Activated CD4-positive, alpha-beta T cell treated with anti-CD3 and anti-CD28 coated beads for 36 hours (primary cell): Measurements from ENCODE around the gene NARF. TPM values are rescaled to one million over a fixed set of nuclear protein-coding genes. Genes with fewer than 3 reads are reported as not detected.
A peak's percentile ranks its signal among the peaks of the same experiment; 100 is the strongest.
"Not testable (repeated sequence)": the region's sequence is repeated elsewhere in the genome, so short reads cannot be mapped to it uniquely, and the experiment has no call there.

Source experiments
- ATAC-seq: fragments of 200-7000 bp; cut with Tn5 transposase; one replicate; pipeline ENCODE4 v1.10.0; 2021; ENCODE audit warnings: mild to moderate bottlenecking, moderate library complexity
- CTCF ChIA-PET: fragments of 350-600 bp; sonication (Branson Sonifier 250); formaldehyde crosslinking; loops from one replicate; lab custom pipeline; 2021; ENCODE audit warnings: antibody characterized with exemption; lab: Charles Lee
- POLR2A ChIA-PET: fragments of 350-600 bp; sonication (Branson Sonifier 250); formaldehyde crosslinking; loops from one replicate; lab custom pipeline; 2021; ENCODE audit warnings: antibody characterized with exemption, inconsistent platforms; lab: Charles Lee
- DNase-seq: peaks from one replicate; pipeline ENCODE4 v3.0.0-alpha.2; 2020
- H3K27ac Mint-ChIP-seq: one replicate; pipeline ENCODE4 v1.8.0; 2021; ENCODE audit warnings: mixed read lengths
- H3K27me3 Mint-ChIP-seq: one replicate; pipeline ENCODE4 v1.8.0; 2021; ENCODE audit warnings: mixed read lengths
- H3K36me3 Mint-ChIP-seq: one replicate; pipeline ENCODE4 v1.8.0; 2021; ENCODE audit warnings: low read depth, mixed read lengths
- H3K4me1 Mint-ChIP-seq: one replicate; pipeline ENCODE4 v1.8.0; 2021; ENCODE audit warnings: mixed read lengths
- H3K4me3 Mint-ChIP-seq: one replicate; pipeline ENCODE4 v1.8.0; 2021; ENCODE audit warnings: mild to moderate bottlenecking, moderate library complexity, mixed read lengths
- H3K9me3 Mint-ChIP-seq: one replicate; pipeline ENCODE4 v1.8.0; 2021; ENCODE audit warnings: low read depth, mixed read lengths
- intact Hi-C, 2 experiments: fragments of 100-400 bp; cut with DNase I in 1 of 2; cut with micrococcal nuclease in 1 of 2; formaldehyde crosslinking; loops; one replicate each; pipeline versions ENCODE4 v1.14.2 to v1.15.1; 2022 to 2024; cut with DNase I, micrococcal nuclease
- total RNA-seq, 2 experiments: library from RNA; stranded (reverse); gene quantifications; one replicate each; pipeline ENCODE4 v1.2.3, GENCODE V29; 2021

The NARF gene
- total RNA-seq, 2 experiments from 2014 or later, result 65.4 to 85.9 TPM

- Mint-ChIP-seq H3K36me3 (peaks cover 38% of the 10 kb centered on the region), H3K4me1 (peaks cover 46% of the 10 kb centered on the region), H3K4me3 (peak overlapping the region; percentile 87), H3K27ac (peak overlapping the region; percentile 95), H3K27me3 (no peaks in the 10 kb centered on the region), H3K9me3 (no peaks in the 10 kb centered on the region)
- DNase-seq (peak; percentile 84), ATAC-seq (peak; percentile 61)
- CTCF ChIA-PET, result interaction anchor here (0.7 to 0.9 kb wide), 3 partner anchors 26 to 134 kb away, joined by 3 to 4 read pairs (median 3); no protein-coding TSS in a partner anchor
- POLR2A ChIA-PET, result interaction anchor here (0.6 to 1.6 kb wide), 5 partner anchors 9 to 305 kb away, joined by 3 to 9 read pairs (median 4); partner anchors contain the start of gene NARF
- intact Hi-C loops, result loop anchor here in 1 of 2 experiments (1.0 kb wide), 1 partner anchor 102 kb away; no protein-coding TSS in a partner anchor
Measured at GRCh38 chr17:82449131-82449882, 9.2 kb upstream of the NARF start.

- peak; percentile 7 for ATAC-seq
- ChIA-PET CTCF (interaction anchor here (0.7 kb wide), 1 partner anchor 133 kb away, joined by 4 read pairs; no protein-coding TSS in a partner anchor), POLR2A (interaction anchor here (0.7 to 1.6 kb wide), 2 partner anchors 152 to 213 kb away, joined by 3 to 9 read pairs; no protein-coding TSS in a partner anchor)
- DNase-seq, result peak; percentile 73
- intact Hi-C loops, result loop anchor here (1.0 to 10.0 kb wide), 17 partner anchors 8 to 535 kb away; partner anchors contain the start of genes FOXK2 (in 2 of the 2), HEXD (in 2 of the 2), NARF (in 2 of the 2) and OGFOD3 (in 2 of the 2)
- Mint-ChIP-seq H3K27ac (peak overlapping the region; percentile 95), H3K9me3 (no peaks in the 10 kb centered on the region), H3K36me3 (peaks cover 36% of the 10 kb centered on the region), H3K27me3 (no peaks in the 10 kb centered on the region), H3K4me3 (peak overlapping the region; percentile 87), H3K4me1 (peaks cover 46% of the 10 kb centered on the region)
Measured at GRCh38 chr17:82449883-82450356, 8.6 kb upstream of the NARF start.

GRCh38 chr17:82450357-82451106, 8.0 kb upstream of the NARF start, which contains the start of gene CYBC1:
Gene CYBC1, minus strand, starts transcription at chr17:82450752. Its CDS starts 1,498 bp downstream, at chr17:82449254.
- peak; percentile 98 for DNase-seq
- Mint-ChIP-seq H3K4me3 (peak within 1 kb of the TSS; percentile 87), H3K9me3 (no peaks in the 10 kb centered on the region), H3K27me3 (no peaks in the 10 kb centered on the region), H3K36me3 (peaks cover 36% of the 10 kb centered on the region), H3K4me1 (peaks cover 46% of the 10 kb centered on the region), H3K27ac (peak within 1 kb of the TSS; percentile 97)
- ChIA-PET CTCF (no interaction called here), POLR2A (interaction anchor here (0.7 to 1.6 kb wide), 4 partner anchors 69 to 214 kb away, joined by 3 to 9 read pairs (median 8); partner anchors contain the start of gene FOXK2)
- intact Hi-C loops, result loop anchor here (1.0 to 10.0 kb wide), 16 partner anchors 8 to 536 kb away; partner anchors contain the start of genes FOXK2 (in 2 of the 2), HEXD (in 2 of the 2), NARF (in 2 of the 2) and OGFOD3 (in 2 of the 2)
- peak; percentile 69 for ATAC-seq

- no peaks in the 10 kb centered on the region for H3K27me3 Mint-ChIP-seq
- no peak for ATAC-seq
- peaks cover 43% of the 10 kb centered on the region for H3K4me1 Mint-ChIP-seq
- DNase-seq, result no peak
- intact Hi-C loops, result loop anchor here in 1 of 2 experiments (5.0 to 10.0 kb wide), 2 partner anchors 245 to 537 kb away; partner anchors contain the start of genes PCYT2, RAB40B and SIRT7
- POLR2A ChIA-PET, result no interaction called here
- no peaks in the 10 kb centered on the region for H3K9me3 Mint-ChIP-seq
- H3K36me3 Mint-ChIP-seq, result peaks cover 28% of the 10 kb centered on the region
- peak overlapping the region; percentile 97 for H3K27ac Mint-ChIP-seq
- CTCF ChIA-PET, result interaction anchor here (0.6 kb wide), 1 partner anchor 40 kb away, joined by 3 read pairs; no protein-coding TSS in a partner anchor
- H3K4me3 Mint-ChIP-seq, result peak overlapping the region; percentile 87
Measured at GRCh38 chr17:82452162-82452561, 6.4 kb upstream of the NARF start.

- Mint-ChIP-seq H3K36me3 (peaks cover 20% of the 10 kb centered on the region), H3K4me1 (peaks cover 43% of the 10 kb centered on the region), H3K27ac (peak overlapping the region; percentile 74)
- DNase-seq, H3K27me3 Mint-ChIP-seq, ATAC-seq, H3K9me3 Mint-ChIP-seq, H3K4me3 Mint-ChIP-seq, CTCF ChIA-PET, POLR2A ChIA-PET: not testable (repeated sequence)
- intact Hi-C loops, result loop anchor here in 1 of 2 experiments (5.0 to 10.0 kb wide), 2 partner anchors 244 to 538 kb away; partner anchors contain the start of genes PCYT2, RAB40B and SIRT7
Measured at GRCh38 chr17:82453151-82453550, 5.4 kb upstream of the NARF start.

- Mint-ChIP-seq H3K36me3 (peaks cover 20% of the 10 kb centered on the region), H3K4me1 (peaks cover 43% of the 10 kb centered on the region)
- H3K9me3 Mint-ChIP-seq, POLR2A ChIA-PET, DNase-seq, H3K4me3 Mint-ChIP-seq, H3K27ac Mint-ChIP-seq, CTCF ChIA-PET, H3K27me3 Mint-ChIP-seq, ATAC-seq: not testable (repeated sequence)
- intact Hi-C loops, result loop anchor here in 1 of 2 experiments (5.0 to 10.0 kb wide), 2 partner anchors 244 to 539 kb away; partner anchors contain the start of genes PCYT2, RAB40B and SIRT7
Measured at GRCh38 chr17:82453706-82454105, 4.8 kb upstream of the NARF start.

GRCh38 chr17:82457073-82457928, 1.2 kb upstream of the NARF start:
- Mint-ChIP-seq H3K27me3 (no peaks in the 10 kb centered on the region), H3K27ac (peak overlapping the region; percentile 99), H3K36me3 (peaks cover 24% of the 10 kb centered on the region), H3K4me3 (peak overlapping the region; percentile 79), H3K9me3 (no peaks in the 10 kb centered on the region), H3K4me1 (peaks cover 33% of the 10 kb centered on the region)
- no peak for DNase-seq
- intact Hi-C loops, result loop anchor here (5.0 to 10.0 kb wide), 2 partner anchors 95 to 542 kb away; partner anchors contain the start of genes PCYT2 (in 1 of the 2) and SIRT7 (in 1 of the 2)
- ChIA-PET CTCF (interaction anchor here (0.9 kb wide), 1 partner anchor 32 kb away, joined by 3 read pairs; no protein-coding TSS in a partner anchor), POLR2A (interaction anchor here (1.2 to 1.8 kb wide), 2 partner anchors 8 to 62 kb away, joined by 5 to 6 read pairs; partner anchors contain the start of gene FOXK2)
- ATAC-seq, result no peak

- Mint-ChIP-seq H3K27ac (peak overlapping the region; percentile 99), H3K36me3 (peaks cover 30% of the 10 kb centered on the region), H3K4me3 (peak overlapping the region; percentile 79), H3K9me3 (no peaks in the 10 kb centered on the region), H3K4me1 (peaks cover 30% of the 10 kb centered on the region), H3K27me3 (no peaks in the 10 kb centered on the region)
- DNase-seq (no peak), ATAC-seq (no peak)
- ChIA-PET POLR2A (interaction anchor here (1.2 to 1.8 kb wide), 2 partner anchors 9 to 61 kb away, joined by 5 to 6 read pairs; partner anchors contain the start of gene FOXK2), CTCF (interaction anchor here (0.9 kb wide), 1 partner anchor 32 kb away, joined by 3 read pairs; no protein-coding TSS in a partner anchor)
- intact Hi-C loops, result loop anchor here (1.0 to 10.0 kb wide), 19 partner anchors 8 to 593 kb away; partner anchors contain the start of genes CYBC1 (in 2 of the 2), FOXK2 (in 2 of the 2), ALYREF (in 1 of the 2) and ANAPC11 (in 1 of the 2)
Measured at GRCh38 chr17:82457929-82458178, 687 bp upstream of the NARF start.

GRCh38 chr17:82458885-82459424, 414 bp downstream of the NARF start:
- ChIA-PET CTCF (no interaction called here), POLR2A (no interaction called here)
- Mint-ChIP-seq H3K4me1 (peaks cover 28% of the 10 kb centered on the region), H3K4me3 (peak overlapping the region; percentile 79), H3K27ac (peak overlapping the region; percentile 83), H3K9me3 (no peaks in the 10 kb centered on the region), H3K36me3 (peaks cover 36% of the 10 kb centered on the region), H3K27me3 (no peaks in the 10 kb centered on the region)
- intact Hi-C loops, result loop anchor here (1.0 to 10.0 kb wide), 19 partner anchors 9 to 592 kb away; partner anchors contain the start of genes CYBC1 (in 2 of the 2), FOXK2 (in 2 of the 2), ALYREF (in 1 of the 2) and ANAPC11 (in 1 of the 2)
- DNase-seq (peak; percentile 50), ATAC-seq (no peak)
